HEK293T (cell line): ENCODE results near the gene MAGI2.

Experiments used
- CTCF ChIA-PET: fragments of 350-600 bp; formaldehyde crosslinking; extraction: SDS; loops from one replicate; lab custom pipeline; 2021; ENCODE audit warnings: antibody characterized with exemption, inconsistent platforms; lab: Yijun Ruan, JAX
- POLR2A ChIA-PET: fragments of 350-600 bp; formaldehyde crosslinking; extraction: SDS; loops from one replicate; lab custom pipeline; 2020; ENCODE audit warnings: antibody characterized with exemption, inconsistent platforms; lab: Yijun Ruan, JAX
- DNase-seq: peaks from one replicate; pipeline ENCODE4 v3.0.0; 2012; ENCODE audit warnings: mixed read lengths; ENCODE audit errors: extremely low spot score
- ARNT ChIP-seq: fragments of 450-650 bp; IDR thresholded peaks from 2 replicates; pipeline ENCODE4 v1.6.1; 2017; ENCODE audit warnings: mild to moderate bottlenecking
- BHLHE40 ChIP-seq: fragments of 450-650 bp; IDR thresholded peaks from 2 replicates; pipeline ENCODE4 v1.6.1; 2016; ENCODE audit warnings: mild to moderate bottlenecking, moderate library complexity, borderline replicate concordance
- CTBP1 ChIP-seq: fragments of 450-650 bp; IDR thresholded peaks from 2 replicates; pipeline ENCODE4 v1.6.1; 2016; ENCODE audit warnings: borderline replicate concordance
- ELF4 ChIP-seq: fragments of 450-650 bp; IDR thresholded peaks from 2 replicates; pipeline ENCODE4 v1.6.1; 2017; ENCODE audit warnings: antibody characterized with exemption
- FOXA1 ChIP-seq: fragments of 450-650 bp; IDR thresholded peaks from 2 replicates; pipeline ENCODE4 v1.6.1; 2016; ENCODE audit warnings: mild to moderate bottlenecking
- FOXK2 ChIP-seq: fragments of 450-650 bp; IDR thresholded peaks from 2 replicates; pipeline ENCODE4 v1.6.1; 2016; ENCODE audit warnings: mild to moderate bottlenecking
- FOXM1 ChIP-seq: fragments of 450-650 bp; IDR thresholded peaks from 2 replicates; pipeline ENCODE4 v1.6.1; 2017; ENCODE audit warnings: mild to moderate bottlenecking, borderline replicate concordance
- HDGF ChIP-seq: fragments of 450-650 bp; IDR thresholded peaks from 2 replicates; pipeline ENCODE4 v1.6.1; 2017; ENCODE audit warnings: antibody characterized with exemption, borderline replicate concordance
- L3MBTL2 ChIP-seq: fragments of 450-650 bp; conservative IDR thresholded peaks from 2 replicates; pipeline ENCODE4 v1.6.1; 2016; ENCODE audit warnings: mild to moderate bottlenecking
- LEF1 ChIP-seq: fragments of 450-650 bp; IDR thresholded peaks from 2 replicates; pipeline ENCODE4 v1.6.1; 2017; ENCODE audit warnings: mild to moderate bottlenecking, borderline replicate concordance
- NFRKB ChIP-seq: fragments of 450-650 bp; IDR thresholded peaks from 2 replicates; pipeline ENCODE4 v1.6.1; 2016; ENCODE audit warnings: mild to moderate bottlenecking, moderate library complexity
- SP1 ChIP-seq: fragments of 450-650 bp; IDR thresholded peaks from 2 replicates; pipeline ENCODE4 v1.6.1; 2017
- SUZ12 ChIP-seq: fragments of 450-650 bp; IDR thresholded peaks from 2 replicates; pipeline ENCODE4 v1.6.1; 2016; ENCODE audit warnings: mild to moderate bottlenecking
- TARDBP ChIP-seq: fragments of 450-650 bp; IDR thresholded peaks from 2 replicates; pipeline ENCODE4 v1.6.1; 2016
- ZNF384 ChIP-seq: fragments of 450-650 bp; IDR thresholded peaks from 2 replicates; pipeline ENCODE4 v1.6.1; 2016
- TF ChIP-seq, protein P1 (sequence below): fragments of 450-650 bp; IDR thresholded peaks from 2 replicates; pipeline ENCODE4 v1.6.1; 2016

The MAGI2 gene

GRCh38 chr7:78148166-78148894 lies 1305.1 kb downstream of the MAGI2 start:
- POLR2A ChIA-PET = no interaction called here
- no peak for DNase-seq
- CTCF ChIA-PET = no interaction called here
- no peak for TF ChIP-seq TARDBP
- TF ChIP-seq L3MBTL2 = no peak

GRCh38 chr7:78146546-78146945 lies 1306.9 kb downstream of the MAGI2 start:
- ChIA-PET POLR2A (no interaction called here), CTCF (no interaction called here)
- no peak for DNase-seq
- no peak for TF ChIP-seq FOXK2
- TF ChIP-seq ZNF384 = no peak
- no peak for TF ChIP-seq BHLHE40
- TF ChIP-seq HDGF = no peak

DNA sequence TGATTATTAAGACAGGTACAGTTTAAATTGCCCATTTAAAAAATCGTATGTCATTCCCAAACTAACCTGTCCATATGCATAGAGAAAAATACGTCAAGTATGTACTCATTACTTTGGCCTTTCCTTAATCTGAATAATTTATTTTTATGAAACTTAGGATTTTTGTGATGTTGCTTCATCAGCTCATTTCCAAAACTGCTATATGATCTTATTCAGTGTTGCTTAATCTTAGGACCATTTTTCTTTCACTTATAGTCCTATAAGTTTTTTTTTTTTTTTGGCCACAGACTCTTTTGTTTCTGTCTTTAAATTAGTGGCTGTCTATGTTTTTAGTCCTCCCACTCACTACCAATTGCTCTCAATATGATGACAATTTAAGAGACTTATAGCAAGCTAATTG lies 1309.8 kb downstream of the MAGI2 start:
- TF ChIP-seq SUZ12 = no peak
- TF ChIP-seq CTBP1 = no peak
- TF ChIP-seq ZNF384 = no peak
- CTCF ChIA-PET = interaction anchor here (1.2 kb wide), 1 partner anchor 9 kb away, joined by 3 read pairs; no protein-coding TSS in a partner anchor
- DNase-seq = no peak
- POLR2A ChIA-PET = no interaction called here

- ChIA-PET CTCF (no interaction called here), POLR2A (no interaction called here)
Observed at GRCh38 chr7:78141522-78142281, 1311.8 kb downstream of the MAGI2 start.

GRCh38 chr7:78140109-78140508 lies 1313.4 kb downstream of the MAGI2 start:
- CTCF ChIA-PET = no interaction called here
- TF ChIP-seq SUZ12 (no peak), TARDBP (no peak), CTBP1 (no peak), NFRKB (no peak), BHLHE40 (no peak), L3MBTL2 (no peak), ZNF384 (no peak), FOXA1 (no peak), HDGF (no peak), FOXM1 (no peak), FOXK2 (no peak), ARNT (no peak), LEF1 (no peak), SP1 (no peak), ELF4 (no peak)
- POLR2A ChIA-PET = no interaction called here
- no peak for DNase-seq

More at GRCh38 chr7:78141522-78142281, 1311.8 kb downstream of the MAGI2 start:
- TF ChIP-seq FOXK2 = no peak
- no peak for TF ChIP-seq LEF1
- TF ChIP-seq FOXA1 = no peak
- no peak for TF ChIP-seq FOXM1
- TF ChIP-seq SP1 = no peak
- no peak for TF ChIP-seq ZNF384
- TF ChIP-seq NFRKB = no peak
- no peak for TF ChIP-seq HDGF
- no peak for TF ChIP-seq ELF4
- TF ChIP-seq TARDBP = no peak
- TF ChIP-seq ARNT = no peak
- TF ChIP-seq, protein P1, sequence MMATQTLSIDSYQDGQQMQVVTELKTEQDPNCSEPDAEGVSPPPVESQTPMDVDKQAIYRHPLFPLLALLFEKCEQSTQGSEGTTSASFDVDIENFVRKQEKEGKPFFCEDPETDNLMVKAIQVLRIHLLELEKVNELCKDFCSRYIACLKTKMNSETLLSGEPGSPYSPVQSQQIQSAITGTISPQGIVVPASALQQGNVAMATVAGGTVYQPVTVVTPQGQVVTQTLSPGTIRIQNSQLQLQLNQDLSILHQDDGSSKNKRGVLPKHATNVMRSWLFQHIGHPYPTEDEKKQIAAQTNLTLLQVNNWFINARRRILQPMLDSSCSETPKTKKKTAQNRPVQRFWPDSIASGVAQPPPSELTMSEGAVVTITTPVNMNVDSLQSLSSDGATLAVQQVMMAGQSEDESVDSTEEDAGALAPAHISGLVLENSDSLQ = no peak
- no peak for TF ChIP-seq BHLHE40
- no peak for TF ChIP-seq SUZ12
- no peak for TF ChIP-seq L3MBTL2
- no peak for TF ChIP-seq CTBP1
- no peak for DNase-seq

DNA sequence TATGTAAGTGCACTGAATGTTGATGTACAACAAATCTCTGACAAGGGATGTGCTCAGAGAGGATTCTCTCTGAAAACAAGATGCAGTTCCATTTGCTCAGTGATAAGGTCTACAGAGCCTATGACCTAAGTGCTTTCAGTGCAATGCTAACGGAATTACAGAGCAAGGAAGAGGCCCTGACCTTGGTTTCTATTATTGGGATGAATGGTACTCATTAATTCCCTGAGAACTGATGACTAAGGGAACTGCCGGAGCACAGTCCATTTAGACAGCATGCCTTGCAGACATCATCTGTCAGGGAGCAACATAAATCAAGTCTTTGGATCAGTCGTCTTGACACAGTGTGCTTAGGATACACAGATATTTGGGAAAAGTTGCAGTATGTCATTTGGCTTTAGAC lies 1314.1 kb downstream of the MAGI2 start:
- CTCF ChIA-PET = no interaction called here
- TF ChIP-seq LEF1 = no peak
- no peak for TF ChIP-seq ARNT
- TF ChIP-seq, protein P1 = peak; percentile 60
- TF ChIP-seq SUZ12 = no peak
- TF ChIP-seq ZNF384 = no peak
- DNase-seq = no peak
- POLR2A ChIA-PET = no interaction called here

DNA sequence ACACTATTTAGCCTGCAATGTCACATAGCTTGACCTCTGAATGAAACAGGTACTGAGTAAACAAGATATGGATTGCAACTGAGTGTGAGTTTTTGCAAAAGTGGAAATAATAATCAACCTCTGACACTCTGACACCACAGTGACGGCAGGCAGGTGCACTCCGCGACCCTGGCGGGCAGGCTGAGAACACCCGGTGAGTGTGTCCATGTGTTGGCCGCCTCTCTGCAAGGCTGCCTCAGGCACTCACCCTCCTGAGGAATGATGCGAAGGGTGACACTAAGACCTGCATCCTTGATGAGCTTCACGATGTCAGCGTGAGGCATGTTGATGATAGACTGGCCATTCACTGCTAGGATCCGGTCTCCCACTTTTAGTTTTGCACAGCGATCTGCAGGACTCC lies 1318.7 kb downstream of the MAGI2 start:
- CTCF ChIA-PET = interaction anchor here (0.8 to 1.5 kb wide), 7 partner anchors 9 to 115 kb away, joined by 3 to 6 read pairs (median 3); no protein-coding TSS in a partner anchor
- POLR2A ChIA-PET = no interaction called here
- TF ChIP-seq ELF4 (no peak), LEF1 (no peak), CTBP1 (no peak), FOXM1 (no peak)
- TF ChIP-seq, protein P1 = no peak
- DNase-seq = no peak
